Testis (tissue), 3 donors: ENCODE data around the gene CIBAR2. TPM values are rescaled to one million over a fixed set of nuclear protein-coding genes. Genes with fewer than 3 reads are reported as not detected.
A peak's percentile ranks its signal among the peaks of the same experiment; 100 is the strongest.
"Not testable (repeated sequence)": the region's sequence is repeated elsewhere in the genome, so short reads cannot be mapped to it uniquely, and the experiment has no call there.

Source experiments
- DNase-seq: peaks from one replicate; pipeline ENCODE4 v3.0.0-alpha.2; 2019
- H3K27ac ChIP-seq, 2 donors: fragments of 200-600 bp; sonication (generic); one replicate each; pipeline ENCODE4 v1.5.1; 2019
- H3K27me3 ChIP-seq: fragments of 200-600 bp; sonication (generic); one replicate; pipeline ENCODE4 v1.5.1; 2019
- H3K36me3 ChIP-seq: fragments of 200-600 bp; sonication (generic); one replicate; pipeline ENCODE4 v1.5.1; 2017; ENCODE audit warnings: low read depth; ENCODE audit errors: missing control alignments
- H3K4me1 ChIP-seq: fragments of 200-600 bp; sonication (generic); one replicate; pipeline ENCODE4 v1.5.1; 2019
- H3K4me3 ChIP-seq, 2 donors: fragments of 200-600 bp; sonication (generic); one replicate each; pipeline ENCODE4 v1.5.1; 2017 to 2019
- H3K9me3 ChIP-seq: fragments of 200-600 bp; sonication (generic); one replicate; pipeline ENCODE4 v1.5.1; 2017
- CTCF ChIP-seq, 3 experiments: fragments of 450-650 bp in 2 of 3; fragments of 200-600 bp in 1 of 3; sonication (generic) in 1 of 3; IDR thresholded peaks; one replicate each; pipeline ENCODE4 v1.5.1; 2016 to 2019; ENCODE audit warnings: antibody characterized with exemption in 3 of 3, mild to moderate bottlenecking in 2 of 3, moderate library complexity in 1 of 3
- POLR2A ChIP-seq: fragments of 450-650 bp; IDR thresholded peaks from one replicate; pipeline ENCODE4 v1.6.1; 2017; ENCODE audit warnings: antibody characterized with exemption, mild to moderate bottlenecking, moderate library complexity
- WGBS, 2 donors: methylation state at CpG; one replicate each; pipeline ENCODE4 v1.1.5; 2018; 5-methylcytosine and 5-hydroxymethylcytosine counted together
- intact Hi-C: fragments of 100-400 bp; cut with DNase I; formaldehyde crosslinking; loops from one replicate; pipeline ENCODE4 v1.15.1; 2023; ENCODE audit warnings: low total_unique reads
- polyA plus RNA-seq: library from polyadenylated mRNA; stranded (reverse); fragments of 350-450 nt; fragmentation: Illumina TruSeq; extraction: RNeasy Lipid Tissue Mini Kit (QIAGEN cat#74804); gene quantifications from one replicate; pipeline ENCODE4 v1.2.3, GENCODE V29; 2014; ENCODE audit warnings: low read depth, low replicate concordance; ENCODE audit not compliant: insufficient read depth
- total RNA-seq, 2 donors: library from RNA; depleted of rRNA; stranded (reverse); fragments of >200 nt; gene quantifications; one replicate each; pipeline ENCODE4 v1.2.3, GENCODE V29; 2016

Gene CIBAR2
- total and polyA plus RNA-seq, 3 donors from 2014 or later = 0.24 to 1.6 TPM; not detected in 1

GRCh38 chr16:85054948-85055492, 57.3 kb downstream of the CIBAR2 start:
- Histone ChIP-seq H3K27ac (peak overlapping the region; percentile 70 to 81), H3K36me3 (no peaks in the 10 kb centered on the region), H3K27me3 (no peaks in the 10 kb centered on the region), H3K4me1 (peaks cover 38% of the 10 kb centered on the region), H3K4me3 (no peak overlapping the region), H3K9me3 (no peaks in the 10 kb centered on the region)
- WGBS, 2 donors = 56 to 67% methylated on average over 6 of the region's 6 CpGs
- TF ChIP-seq CTCF (IDR thresholded peaks at IDR 0.05) = no peak
- TF ChIP-seq POLR2A = no peak
- DNase-seq = no peak
- intact Hi-C loops = no loop called here

- Histone ChIP-seq H3K27ac (peak overlapping the region in 1 of 2 donors; percentile 81), H3K4me1 (peaks cover 38% of the 10 kb centered on the region)
- H3K4me3 ChIP-seq, H3K27me3 ChIP-seq, H3K36me3 ChIP-seq, H3K9me3 ChIP-seq, intact Hi-C loops, DNase-seq: not testable (repeated sequence)
- WGBS, 2 donors = 76 to 95% methylated on average over 3 of the region's 3 CpGs
These were observed 58.0 kb downstream of the CIBAR2 start for GRCh38 chr16:85054321-85054720.

GRCh38 chr16:85052536-85052935, 59.7 kb downstream of the CIBAR2 start:
- H3K4me1 ChIP-seq = peaks cover 40% of the 10 kb centered on the region
- TF ChIP-seq POLR2A = no peak
- no peak for TF ChIP-seq CTCF (IDR thresholded peaks at IDR 0.05)
- no peak overlapping the region for H3K27ac ChIP-seq
- DNase-seq = no peak
- no peaks in the 10 kb centered on the region for H3K36me3 ChIP-seq
- no peak overlapping the region for H3K4me3 ChIP-seq
- no peaks in the 10 kb centered on the region for H3K27me3 ChIP-seq
- WGBS, 2 donors = 84% methylated on average over 10 of the region's 10 CpGs
- H3K9me3 ChIP-seq = no peaks in the 10 kb centered on the region
- intact Hi-C loops = no loop called here

- H3K4me1 ChIP-seq = peaks cover 45% of the 10 kb centered on the region
- peak overlapping the region; percentile 16 to 64 for H3K27ac ChIP-seq
- 73% methylated on average over 8 of the region's 8 CpGs for WGBS, 2 donors
- no peaks in the 10 kb centered on the region for H3K36me3 ChIP-seq
- H3K4me3 ChIP-seq = no peak overlapping the region
- no peaks in the 10 kb centered on the region for H3K9me3 ChIP-seq
- no peaks in the 10 kb centered on the region for H3K27me3 ChIP-seq
- TF ChIP-seq POLR2A (no peak), CTCF (IDR thresholded peaks at IDR 0.05) (no peak)
- no peak for DNase-seq
- intact Hi-C loops = no loop called here
These were observed 60.6 kb downstream of the CIBAR2 start for GRCh38 chr16:85051683-85052082.

- TF ChIP-seq CTCF (IDR thresholded peaks at IDR 0.05) (no peak), POLR2A (no peak)
These were observed 61.1 kb downstream of the CIBAR2 start for GRCh38 chr16:85051067-85051581.

More at GRCh38 chr16:85051067-85051581, 61.1 kb downstream of the CIBAR2 start:
- 47 to 59% methylated on average over 8 of the region's 8 CpGs for WGBS, 2 donors
- no peaks in the 10 kb centered on the region for H3K9me3 ChIP-seq
- no peak for DNase-seq
- peak overlapping the region; percentile 16 to 64 for H3K27ac ChIP-seq
- H3K4me3 ChIP-seq = no peak overlapping the region
- intact Hi-C loops = no loop called here
- H3K4me1 ChIP-seq = peaks cover 40% of the 10 kb centered on the region
- no peaks in the 10 kb centered on the region for H3K27me3 ChIP-seq
- no peaks in the 10 kb centered on the region for H3K36me3 ChIP-seq
